Upper lobe of right lung (tissue), 1 donor: ENCODE measurements around the gene GABRD. TPM values are rescaled to one million over a fixed set of nuclear protein-coding genes. Genes with fewer than 3 reads are reported as not detected.

Experiments used
- ATAC-seq: fragments of 200-7000 bp; cut with Tn5 transposase; one replicate; pipeline ENCODE4 v1.9.1; 2020; ENCODE audit warnings: mild to moderate bottlenecking, moderate library complexity
- DNase-seq: peaks from one replicate; pipeline ENCODE4 v3.0.0-alpha.2; 2020
- H3K27ac ChIP-seq: fragments of 200-600 bp; one replicate; pipeline ENCODE4 v1.8.0; 2022
- H3K27me3 ChIP-seq: fragments of 200-600 bp; one replicate; pipeline ENCODE4 v1.8.0; 2022; ENCODE audit warnings: mild to moderate bottlenecking
- H3K36me3 ChIP-seq: fragments of 200-600 bp; one replicate; pipeline ENCODE4 v1.8.0; 2022
- H3K4me1 ChIP-seq: fragments of 200-600 bp; one replicate; pipeline ENCODE4 v1.8.0; 2022
- H3K4me3 ChIP-seq: fragments of 200-600 bp; one replicate; pipeline ENCODE4 v1.8.0; 2022; ENCODE audit warnings: mild to moderate bottlenecking
- H3K9me3 ChIP-seq: fragments of 200-600 bp; one replicate; pipeline ENCODE4 v1.8.0; 2022
- intact Hi-C: fragments of 100-400 bp; cut with DNase I; formaldehyde crosslinking; loops from one replicate; pipeline ENCODE4 v1.11.0; 2022
- total RNA-seq: library from RNA; stranded (reverse); fragmentation: NEBNext Ultra II Directional; extraction: Animal tissue kit (Norgen Biotek cat#: 25700); gene quantifications from one replicate; pipeline ENCODE4 v1.2.1, GENCODE V29; 2021
- TF ChIP-seq, protein P1 (sequence below): fragments of 200-600 bp; IDR thresholded peaks from one replicate; pipeline ENCODE4 v1.8.0; 2022; ENCODE audit warnings: antibody characterized with exemption
- donor health status: DM: no; HTN: yes; CAD: no; lungs with severe emphysema.

The GABRD gene
- total RNA-seq, 1 donor from 2014 or later: 2.9 TPM

DNA sequence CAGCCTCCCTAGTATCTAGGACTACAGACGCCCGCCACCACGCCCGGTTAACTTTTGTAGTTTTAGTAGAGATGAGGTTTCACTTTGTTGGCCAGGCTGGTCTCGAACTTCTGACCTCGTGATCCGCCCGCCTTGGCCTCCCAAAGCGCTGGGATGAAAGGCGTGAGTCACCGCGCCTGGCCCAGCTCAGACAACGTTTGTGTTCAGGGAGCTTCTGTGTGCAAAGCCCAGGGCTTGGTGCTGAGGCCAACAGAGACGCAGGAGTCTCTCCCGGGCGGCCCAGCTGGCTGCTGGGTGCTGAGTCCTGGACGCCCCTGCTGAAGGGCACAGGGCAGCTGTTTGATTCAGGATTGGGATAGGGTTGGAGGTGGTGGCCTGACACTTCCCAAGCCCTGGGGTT is 34.1 kb downstream of the GABRD start:
- intact Hi-C loops: no loop called here
- peaks cover 9% of the 10 kb centered on the region for H3K36me3 ChIP-seq
- H3K4me1 ChIP-seq: peaks cover 8% of the 10 kb centered on the region
- no peak for DNase-seq
- no peaks in the 10 kb centered on the region for H3K27me3 ChIP-seq
- H3K4me3 ChIP-seq: no peak overlapping the region
- H3K27ac ChIP-seq: peak overlapping the region; percentile 63
- ATAC-seq: no peak
- TF ChIP-seq, protein P1, sequence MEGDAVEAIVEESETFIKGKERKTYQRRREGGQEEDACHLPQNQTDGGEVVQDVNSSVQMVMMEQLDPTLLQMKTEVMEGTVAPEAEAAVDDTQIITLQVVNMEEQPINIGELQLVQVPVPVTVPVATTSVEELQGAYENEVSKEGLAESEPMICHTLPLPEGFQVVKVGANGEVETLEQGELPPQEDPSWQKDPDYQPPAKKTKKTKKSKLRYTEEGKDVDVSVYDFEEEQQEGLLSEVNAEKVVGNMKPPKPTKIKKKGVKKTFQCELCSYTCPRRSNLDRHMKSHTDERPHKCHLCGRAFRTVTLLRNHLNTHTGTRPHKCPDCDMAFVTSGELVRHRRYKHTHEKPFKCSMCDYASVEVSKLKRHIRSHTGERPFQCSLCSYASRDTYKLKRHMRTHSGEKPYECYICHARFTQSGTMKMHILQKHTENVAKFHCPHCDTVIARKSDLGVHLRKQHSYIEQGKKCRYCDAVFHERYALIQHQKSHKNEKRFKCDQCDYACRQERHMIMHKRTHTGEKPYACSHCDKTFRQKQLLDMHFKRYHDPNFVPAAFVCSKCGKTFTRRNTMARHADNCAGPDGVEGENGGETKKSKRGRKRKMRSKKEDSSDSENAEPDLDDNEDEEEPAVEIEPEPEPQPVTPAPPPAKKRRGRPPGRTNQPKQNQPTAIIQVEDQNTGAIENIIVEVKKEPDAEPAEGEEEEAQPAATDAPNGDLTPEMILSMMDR: no peak
- H3K9me3 ChIP-seq: no peaks in the 10 kb centered on the region

DNA sequence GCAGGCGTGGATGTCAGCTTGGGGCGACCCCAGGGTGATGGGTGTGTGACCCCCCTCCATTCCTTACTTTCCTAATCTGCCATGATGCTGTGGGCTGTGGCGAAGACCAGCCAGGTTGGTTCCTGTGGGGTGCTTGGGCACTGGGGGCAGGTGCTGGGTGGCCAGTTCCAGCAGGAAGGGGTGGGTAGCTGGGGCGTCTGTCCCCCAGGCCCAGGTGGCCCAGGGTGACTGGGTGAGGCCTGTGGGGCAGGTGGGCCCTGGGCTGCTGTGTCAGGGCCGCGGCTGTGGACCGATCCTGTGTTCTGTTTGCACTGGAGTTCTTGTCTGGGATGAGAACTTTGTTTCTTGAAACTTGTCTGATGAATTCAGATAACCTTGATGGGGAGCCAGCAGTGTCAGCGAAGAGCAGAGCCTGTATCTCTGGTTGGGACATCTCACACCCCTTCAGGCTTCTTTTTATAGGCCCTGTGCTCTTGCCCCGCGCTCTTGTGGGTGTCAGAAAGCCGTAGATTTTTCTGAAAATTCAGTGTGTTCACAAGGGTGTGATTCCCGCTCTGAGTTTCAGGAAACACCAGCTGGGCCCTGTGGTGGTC is 34.7 kb downstream of the GABRD start:
- H3K27me3 ChIP-seq: no peaks in the 10 kb centered on the region
- intact Hi-C loops: no loop called here
- no peak for DNase-seq
- H3K27ac ChIP-seq: no peak overlapping the region
- peaks cover 8% of the 10 kb centered on the region for H3K4me1 ChIP-seq
- H3K36me3 ChIP-seq: peaks cover 9% of the 10 kb centered on the region
- TF ChIP-seq, protein P1: no peak
- no peak for ATAC-seq
- H3K4me3 ChIP-seq: no peak overlapping the region
- no peaks in the 10 kb centered on the region for H3K9me3 ChIP-seq

DNA sequence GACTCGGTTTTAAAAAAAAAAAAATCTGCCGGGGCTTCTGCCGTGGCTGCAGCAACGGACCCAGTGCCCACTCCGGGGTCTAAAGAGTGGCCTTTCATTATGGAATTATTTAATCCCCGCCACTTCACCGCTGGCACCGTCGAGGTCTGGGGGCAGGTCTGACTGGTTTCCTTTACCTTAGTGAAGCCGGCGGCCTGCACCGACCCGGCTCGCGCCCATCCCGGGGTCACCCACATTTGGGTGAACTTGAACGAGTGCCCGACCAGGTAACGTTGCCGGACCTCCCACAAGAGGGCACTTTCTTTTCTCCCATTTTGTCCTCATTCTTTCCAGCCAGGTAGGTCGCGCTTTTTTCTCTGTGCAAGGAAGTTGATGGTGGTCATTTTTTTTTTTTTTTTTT is 35.4 kb downstream of the GABRD start:
- intact Hi-C loops: no loop called here
- Histone ChIP-seq H3K36me3 (peaks cover 14% of the 10 kb centered on the region), H3K4me1 (peaks cover 3% of the 10 kb centered on the region), H3K27me3 (no peaks in the 10 kb centered on the region), H3K4me3 (no peak overlapping the region), H3K27ac (no peak overlapping the region), H3K9me3 (no peaks in the 10 kb centered on the region)
- TF ChIP-seq, protein P1: no peak
- ATAC-seq (no peak), DNase-seq (no peak)

DNA sequence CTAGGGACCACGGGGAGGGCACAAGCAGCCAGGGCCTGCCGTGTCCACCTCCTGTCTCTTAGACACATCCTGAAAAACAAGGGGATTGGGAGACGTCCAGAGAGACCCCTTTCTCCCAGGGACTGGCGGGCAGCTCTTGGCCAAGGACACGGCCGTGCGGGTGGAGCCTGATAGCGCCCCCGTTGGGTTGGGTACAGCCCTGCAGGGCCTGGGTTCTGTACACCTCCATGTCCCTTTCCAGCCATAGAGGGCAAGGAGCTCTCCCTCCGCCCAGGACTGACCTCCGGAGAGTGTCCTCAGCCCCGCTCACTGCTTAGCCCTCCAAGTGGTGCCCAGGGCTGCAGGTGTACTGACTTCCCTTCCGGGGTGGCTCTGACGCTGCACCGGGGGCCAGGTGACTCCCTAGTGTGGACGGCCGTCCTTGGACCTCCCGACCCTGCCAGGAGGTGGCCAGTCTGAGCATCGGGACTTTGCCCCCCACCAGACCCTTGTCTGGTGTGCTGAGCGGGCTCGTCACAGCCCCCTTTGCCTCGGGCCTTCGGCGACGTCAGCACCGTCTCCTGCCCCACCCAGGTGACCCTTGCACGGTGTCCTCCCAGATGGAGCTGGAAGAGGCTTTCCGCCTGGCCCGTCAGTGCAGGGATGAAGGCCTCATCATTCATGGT is 36.9 kb downstream of the GABRD start:
- ATAC-seq (no peak), DNase-seq (no peak)
- Histone ChIP-seq H3K4me3 (no peak overlapping the region), H3K9me3 (no peaks in the 10 kb centered on the region), H3K36me3 (peaks cover 19% of the 10 kb centered on the region), H3K27ac (no peak overlapping the region), H3K27me3 (no peaks in the 10 kb centered on the region), H3K4me1 (no peaks in the 10 kb centered on the region)
- TF ChIP-seq, protein P1: no peak
- intact Hi-C loops: no loop called here

DNA sequence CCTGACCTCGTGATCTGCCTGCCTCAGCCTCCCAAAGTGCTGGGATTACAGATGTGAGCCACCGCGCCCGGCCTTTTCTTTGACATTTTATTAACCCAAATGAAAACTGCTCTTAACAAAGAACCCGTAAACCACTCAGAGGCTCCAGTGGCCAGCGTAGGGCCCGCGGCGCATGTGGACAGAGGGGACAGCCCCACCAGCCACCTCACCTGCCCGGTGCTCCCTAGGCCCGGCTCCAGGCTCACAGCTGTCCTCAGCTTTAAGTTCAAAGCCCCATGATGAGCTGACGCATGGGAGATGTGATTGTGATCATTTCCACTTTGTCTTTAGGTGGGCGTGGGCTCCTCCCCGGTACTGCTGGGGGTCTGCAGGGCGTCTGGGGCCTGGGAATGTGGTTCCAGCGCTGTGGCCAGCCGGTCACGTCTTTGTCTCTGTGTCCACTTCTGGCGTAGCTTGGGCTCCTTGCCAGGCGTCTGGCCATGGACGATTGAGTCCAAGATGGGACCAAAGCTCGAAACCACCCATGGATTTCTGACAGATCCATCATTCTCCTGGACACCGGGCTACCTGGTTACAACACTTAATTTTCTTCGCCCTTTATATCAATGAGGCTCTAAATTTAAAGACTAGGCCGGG is 37.9 kb downstream of the GABRD start:
- DNase-seq (no peak), ATAC-seq (no peak)
- Histone ChIP-seq H3K27me3 (no peaks in the 10 kb centered on the region), H3K27ac (no peak overlapping the region), H3K4me3 (no peak overlapping the region), H3K36me3 (peaks cover 19% of the 10 kb centered on the region), H3K4me1 (no peaks in the 10 kb centered on the region), H3K9me3 (no peaks in the 10 kb centered on the region)
- TF ChIP-seq, protein P1: no peak
- intact Hi-C loops: no loop called here
